ENCODE data around the gene ACER1. TPM values are rescaled to one million over a fixed set of nuclear protein-coding genes. Genes with fewer than 3 reads are reported as not detected.

Gene ACER1
- total and polyA plus RNA-seq, 7 experiments from 2014 or later = 0.65 to 3.9 (median 1.1) TPM

Other genes starting within 250 kb of the ACER1 start
- gene RFX2, start 223.1 kb downstream of the ACER1 start, total RNA-seq = 10 to 100 TPM in 1 of 5 experiments, 1 to 10 TPM in 4; 4.0 to 18.4 (median 8.4) TPM
- gene RFX2, start 223.1 kb downstream of the ACER1 start, polyA plus RNA-seq = 1 to 10 TPM; 3.8 to 8.0 TPM
- not detected for gene ACSBG2, start 197.9 kb downstream of the ACER1 start, total RNA-seq
- not detected for gene ACSBG2, start 197.9 kb downstream of the ACER1 start, polyA plus RNA-seq
- 10 to 100 TPM; 33.3 to 47.5 (median 39.0) TPM for gene MLLT1, start 53.6 kb downstream of the ACER1 start, total RNA-seq
- gene MLLT1, start 53.6 kb downstream of the ACER1 start, polyA plus RNA-seq = 1 to 10 TPM in 1 of 2 donors, under 1 TPM in 1; 0.57 to 1.8 TPM
- 100 to 1,000 TPM in 1 of 5 experiments, 10 to 100 TPM in 4; 53.2 to 129 (median 75.9) TPM for gene CLPP, start 27.9 kb upstream of the ACER1 start, total RNA-seq
- gene CLPP, start 27.9 kb upstream of the ACER1 start, polyA plus RNA-seq = 100 to 1,000 TPM; 156 to 196 TPM
- 10 to 100 TPM; 33.6 to 90.1 (median 72.9) TPM for gene ALKBH7, start 39.2 kb upstream of the ACER1 start, total RNA-seq
- 100 to 1,000 TPM; 129 to 142 TPM for gene ALKBH7, start 39.2 kb upstream of the ACER1 start, polyA plus RNA-seq
- gene PSPN, start 42.3 kb upstream of the ACER1 start, total RNA-seq = 1 to 10 TPM; 1.8 to 4.0 (median 2.8) TPM
- under 1 TPM; 0.60 to 0.91 TPM for gene PSPN, start 42.3 kb upstream of the ACER1 start, polyA plus RNA-seq
- 10 to 100 TPM; 51.5 to 71.6 (median 61.3) TPM for gene GTF2F1, start 59.6 kb upstream of the ACER1 start, total RNA-seq
- gene GTF2F1, start 59.6 kb upstream of the ACER1 start, polyA plus RNA-seq = 10 to 100 TPM; 17.9 to 33.3 TPM
- 100 to 1,000 TPM; 142 to 276 (median 152) TPM for gene KHSRP, start 91.2 kb upstream of the ACER1 start, total RNA-seq
- 10 to 100 TPM; 12.5 to 20.9 TPM for gene KHSRP, start 91.2 kb upstream of the ACER1 start, polyA plus RNA-seq
- gene SLC25A41, start 100.2 kb upstream of the ACER1 start, total RNA-seq = under 1 TPM in 1 of 5 experiments, not detected in 4; 0.32 TPM
- not detected for gene SLC25A41, start 100.2 kb upstream of the ACER1 start, polyA plus RNA-seq
- 10 to 100 TPM in 4 of 5 experiments, 1 to 10 TPM in 1; 9.0 to 31.3 (median 22.0) TPM for gene SLC25A23, start 126.2 kb upstream of the ACER1 start, total RNA-seq
- 10 to 100 TPM; 18.8 to 35.0 TPM for gene SLC25A23, start 126.2 kb upstream of the ACER1 start, polyA plus RNA-seq
- gene CRB3, start 130.7 kb upstream of the ACER1 start, total RNA-seq = 1 to 10 TPM in 4 of 5 experiments, under 1 TPM in 1; 0.44 to 8.6 (median 5.7) TPM
- 10 to 100 TPM in 1 of 2 donors, 1 to 10 TPM in 1; 6.5 to 10.1 TPM for gene CRB3, start 130.7 kb upstream of the ACER1 start, polyA plus RNA-seq
- gene DENND1C, start 148.2 kb upstream of the ACER1 start, total RNA-seq = 100 to 1,000 TPM; 106 to 142 (median 118) TPM
- gene DENND1C, start 148.2 kb upstream of the ACER1 start, polyA plus RNA-seq = 100 to 1,000 TPM in 1 of 2 donors, 10 to 100 TPM in 1; 57.3 to 142 TPM
- 1 to 10 TPM; 1.5 to 7.6 (median 2.6) TPM for gene TUBB4A, start 168.7 kb upstream of the ACER1 start, total RNA-seq
- gene TUBB4A, start 168.7 kb upstream of the ACER1 start, polyA plus RNA-seq = 1 to 10 TPM; 1.5 to 4.5 TPM
- gene TNFSF9, start 197.4 kb upstream of the ACER1 start, total RNA-seq = 1 to 10 TPM in 3 of 5 experiments, under 1 TPM in 1, not detected in 1; 0.38 to 3.9 (median 3.0) TPM
- gene TNFSF9, start 197.4 kb upstream of the ACER1 start, polyA plus RNA-seq = not detected